Nephron progenitor cell (in vitro differentiated cells): ENCODE measurements around the gene JAGN1.
"Not testable (repeated sequence)": the region's sequence is repeated elsewhere in the genome, so short reads cannot be mapped to it uniquely, and the experiment has no call there.

Experiments used
- DNase-seq: peaks from one replicate; pipeline ENCODE4 v3.0.0; 2021
- H3K27ac Mint-ChIP-seq: 2 replicates; pipeline ENCODE4 v1.8.0; 2021; ENCODE audit warnings: mild to moderate bottlenecking, moderate library complexity, mixed read lengths
- H3K27me3 Mint-ChIP-seq: 2 replicates; pipeline ENCODE4 v1.8.0; 2021; ENCODE audit warnings: mild to moderate bottlenecking, low read depth, mixed read lengths; ENCODE audit not compliant: poor library complexity
- H3K36me3 Mint-ChIP-seq: 2 replicates; pipeline ENCODE4 v1.8.0; 2021; ENCODE audit warnings: low read depth, mixed read lengths
- H3K4me1 Mint-ChIP-seq: 2 replicates; pipeline ENCODE4 v1.8.0; 2021; ENCODE audit warnings: mixed read lengths
- H3K4me3 Mint-ChIP-seq: 2 replicates; pipeline ENCODE4 v1.8.0; 2021; ENCODE audit warnings: mild to moderate bottlenecking, moderate library complexity, mixed read lengths
- H3K9me3 Mint-ChIP-seq: 2 replicates; pipeline ENCODE4 v1.8.0; 2021; ENCODE audit warnings: mild to moderate bottlenecking, moderate library complexity, mixed read lengths
- TF ChIP-seq, protein P1 (sequence below): fragments of 200-600 bp; sonication (generic); IDR thresholded peaks from 2 replicates; pipeline ENCODE4 v1.5.0; 2021; ENCODE audit warnings: antibody characterized with exemption

The JAGN1 gene

DNA sequence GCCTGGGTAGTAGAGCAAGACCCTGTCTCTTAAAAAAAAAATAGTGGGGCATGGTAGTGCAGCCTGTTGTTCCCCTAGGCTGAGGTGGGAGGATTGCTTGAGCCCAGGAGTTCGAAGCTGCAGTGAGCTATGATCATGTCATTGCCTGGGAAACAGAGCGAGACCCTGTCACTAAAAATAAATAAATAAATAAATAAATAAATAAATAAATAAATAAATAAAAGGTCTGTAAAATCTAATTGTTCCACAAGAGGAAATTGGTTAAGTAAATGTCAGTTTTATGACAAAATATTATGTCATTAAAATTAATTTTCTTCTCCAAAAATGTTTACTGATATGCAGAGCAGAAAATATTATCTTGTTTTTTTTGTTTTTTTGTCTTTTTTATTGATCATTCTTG lies 48.6 kb downstream of the JAGN1 start:
- Mint-ChIP-seq H3K9me3 (no peaks in the 10 kb centered on the region), H3K36me3 (peaks cover 30% of the 10 kb centered on the region), H3K27ac (no peak overlapping the region), H3K4me1 (peaks cover 18% of the 10 kb centered on the region), H3K4me3 (no peak overlapping the region), H3K27me3 (peaks cover 7% of the 10 kb centered on the region)
- TF ChIP-seq, protein P1, sequence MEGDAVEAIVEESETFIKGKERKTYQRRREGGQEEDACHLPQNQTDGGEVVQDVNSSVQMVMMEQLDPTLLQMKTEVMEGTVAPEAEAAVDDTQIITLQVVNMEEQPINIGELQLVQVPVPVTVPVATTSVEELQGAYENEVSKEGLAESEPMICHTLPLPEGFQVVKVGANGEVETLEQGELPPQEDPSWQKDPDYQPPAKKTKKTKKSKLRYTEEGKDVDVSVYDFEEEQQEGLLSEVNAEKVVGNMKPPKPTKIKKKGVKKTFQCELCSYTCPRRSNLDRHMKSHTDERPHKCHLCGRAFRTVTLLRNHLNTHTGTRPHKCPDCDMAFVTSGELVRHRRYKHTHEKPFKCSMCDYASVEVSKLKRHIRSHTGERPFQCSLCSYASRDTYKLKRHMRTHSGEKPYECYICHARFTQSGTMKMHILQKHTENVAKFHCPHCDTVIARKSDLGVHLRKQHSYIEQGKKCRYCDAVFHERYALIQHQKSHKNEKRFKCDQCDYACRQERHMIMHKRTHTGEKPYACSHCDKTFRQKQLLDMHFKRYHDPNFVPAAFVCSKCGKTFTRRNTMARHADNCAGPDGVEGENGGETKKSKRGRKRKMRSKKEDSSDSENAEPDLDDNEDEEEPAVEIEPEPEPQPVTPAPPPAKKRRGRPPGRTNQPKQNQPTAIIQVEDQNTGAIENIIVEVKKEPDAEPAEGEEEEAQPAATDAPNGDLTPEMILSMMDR, result no peak
- DNase-seq, result no peak

DNA sequence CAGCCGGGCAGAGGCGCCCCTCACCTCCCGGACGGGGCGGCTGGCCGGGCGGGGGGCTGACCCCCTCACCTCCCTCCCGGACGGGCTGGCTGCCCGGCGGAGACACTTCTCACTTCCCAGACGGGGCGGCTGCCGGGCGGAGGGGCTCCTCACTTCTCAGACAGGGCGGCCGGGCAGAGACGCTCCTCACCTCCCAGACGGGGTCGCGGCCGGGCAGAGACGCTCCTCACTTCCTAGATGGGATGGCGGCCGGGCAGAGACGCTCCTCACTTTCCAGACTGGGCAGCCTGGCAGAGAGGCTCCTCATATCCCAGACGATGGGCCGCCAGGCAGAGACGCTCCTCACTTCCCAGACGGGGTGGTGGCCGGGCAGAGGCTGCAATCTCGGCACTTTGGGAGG lies 49.5 kb downstream of the JAGN1 start:
- H3K9me3 Mint-ChIP-seq, H3K4me1 Mint-ChIP-seq, H3K27ac Mint-ChIP-seq, DNase-seq, H3K27me3 Mint-ChIP-seq, H3K4me3 Mint-ChIP-seq: not testable (repeated sequence)
- peaks cover 30% of the 10 kb centered on the region for H3K36me3 Mint-ChIP-seq

DNA sequence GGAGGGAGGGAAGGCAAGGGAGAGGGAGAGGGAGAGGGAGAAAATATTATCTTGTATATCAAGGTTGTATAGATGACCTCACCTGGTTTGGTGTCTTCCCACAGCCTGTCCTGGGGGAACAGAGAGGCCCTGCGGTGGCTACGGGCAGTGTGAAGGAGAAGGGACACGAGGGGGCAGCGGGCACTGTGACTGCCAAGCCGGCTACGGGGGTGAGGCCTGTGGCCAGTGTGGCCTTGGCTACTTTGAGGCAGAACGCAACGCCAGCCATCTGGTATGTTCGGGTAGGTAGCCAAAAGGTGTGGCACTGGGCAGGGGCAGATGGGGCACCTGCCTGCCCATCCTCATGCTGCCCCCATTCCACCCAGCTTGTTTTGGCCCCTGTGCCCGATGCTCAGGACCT lies 50.3 kb downstream of the JAGN1 start:
- H3K27me3 Mint-ChIP-seq, result peaks cover 2% of the 10 kb centered on the region
- no peaks in the 10 kb centered on the region for H3K9me3 Mint-ChIP-seq
- H3K4me3 Mint-ChIP-seq, result no peak overlapping the region
- no peak overlapping the region for H3K27ac Mint-ChIP-seq
- TF ChIP-seq, protein P1, result no peak
- H3K4me1 Mint-ChIP-seq, result peaks cover under 1% of the 10 kb centered on the region
- H3K36me3 Mint-ChIP-seq, result peaks cover 30% of the 10 kb centered on the region
- DNase-seq, result no peak

DNA sequence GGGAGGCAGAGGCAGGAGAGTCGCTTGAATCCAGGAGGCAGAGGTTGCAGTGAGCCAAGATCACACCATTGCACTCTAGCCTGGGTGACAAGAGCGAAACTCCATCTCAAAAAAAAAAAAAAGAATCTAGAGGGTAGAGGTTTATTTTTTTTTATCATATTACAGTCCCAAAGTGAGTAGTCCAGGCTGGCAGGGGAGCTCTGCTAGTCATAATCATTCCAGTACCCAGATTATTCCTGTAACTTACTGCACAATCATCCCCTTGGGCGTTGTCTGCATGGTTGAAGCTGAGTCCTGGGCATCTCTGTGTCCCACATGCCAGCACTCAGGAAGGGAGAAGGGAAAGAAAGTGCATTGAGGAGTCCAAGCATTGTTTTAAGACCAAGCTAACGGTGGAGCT lies 51.8 kb downstream of the JAGN1 start:
- TF ChIP-seq, protein P1, result no peak
- H3K4me1 Mint-ChIP-seq, result peaks cover 5% of the 10 kb centered on the region
- H3K4me3 Mint-ChIP-seq, result no peak overlapping the region
- DNase-seq, result no peak
- H3K36me3 Mint-ChIP-seq, result peaks cover 26% of the 10 kb centered on the region
- H3K9me3 Mint-ChIP-seq, result no peaks in the 10 kb centered on the region
- peak overlapping the region; percentile 45 for H3K27ac Mint-ChIP-seq
- peaks cover 5% of the 10 kb centered on the region for H3K27me3 Mint-ChIP-seq

DNA sequence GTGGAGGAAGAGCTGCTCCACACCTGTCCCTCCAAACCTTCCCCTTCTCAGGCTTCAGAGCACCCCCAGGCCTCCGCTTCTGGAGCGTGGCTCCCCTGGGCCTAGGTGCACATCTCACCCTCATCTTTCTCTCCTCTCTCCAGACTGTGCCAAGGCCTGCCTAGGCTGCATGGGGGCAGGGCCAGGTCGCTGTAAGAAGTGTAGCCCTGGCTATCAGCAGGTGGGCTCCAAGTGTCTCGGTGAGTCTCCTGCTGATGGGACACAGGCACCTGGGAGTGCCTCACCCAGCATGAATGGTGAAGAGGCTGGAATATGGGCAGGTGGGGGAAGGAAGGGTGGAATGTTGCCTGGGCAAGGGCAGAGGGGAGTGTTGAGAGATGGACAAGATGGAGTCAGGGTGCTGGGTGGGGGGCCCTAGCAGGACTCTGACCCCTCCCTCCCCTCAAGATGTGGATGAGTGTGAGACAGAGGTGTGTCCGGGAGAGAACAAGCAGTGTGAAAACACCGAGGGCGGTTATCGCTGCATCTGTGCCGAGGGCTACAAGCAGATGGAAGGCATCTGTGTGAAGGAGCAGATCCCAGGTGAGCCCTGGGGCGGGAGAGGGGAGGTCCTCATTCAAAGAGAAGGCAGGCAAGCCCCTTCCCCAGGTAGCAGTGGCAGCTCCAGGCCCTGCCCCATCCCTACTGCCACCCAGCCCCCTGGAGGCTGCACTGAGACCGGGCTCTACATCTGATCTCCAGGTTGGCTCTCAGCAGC lies 52.7 kb downstream of the JAGN1 start:
- Mint-ChIP-seq H3K27ac (no peak overlapping the region), H3K4me3 (no peak overlapping the region), H3K9me3 (no peaks in the 10 kb centered on the region), H3K4me1 (peaks cover 5% of the 10 kb centered on the region), H3K27me3 (peaks cover 5% of the 10 kb centered on the region), H3K36me3 (peaks cover 23% of the 10 kb centered on the region)
- DNase-seq, result no peak
- TF ChIP-seq, protein P1, result no peak
